Measurements from ENCODE around the gene NRROS.

- TF ChIP-seq CTCF (conservative IDR thresholded peaks at IDR 0.05; ENCODE audit: low read depth, low read length) = no peak
- TF ChIP-seq EZH2 (IDR thresholded peaks at IDR 0.05; ENCODE audit: low read length, unreplicated experiment) = no peak
- no peak for TF ChIP-seq EZH2phosphoT487 (IDR thresholded peaks at IDR 0.05; ENCODE audit: borderline replicate concordance, low read length)
Measured at GRCh38 chr3:196706327-196706726, 66.8 kb downstream of the NRROS start.

Measured in PC-3 (cell line).